Karpas-422 (cell line): ENCODE measurements around the gene MEAF6. TPM values are rescaled to one million over a fixed set of nuclear protein-coding genes. Genes with fewer than 3 reads are reported as not detected.

Experiments used
- DNase-seq: peaks from one replicate; pipeline ENCODE4 v3.0.0-alpha.2; 2015
- H2AFZ ChIP-seq: fragments of 200-600 bp; sonication (generic); 2 replicates; pipeline ENCODE4 v1.6.1; 2014; ENCODE audit warnings: antibody characterized with exemption, low read length, mixed read lengths
- H3K27ac ChIP-seq: fragments of 200-600 bp; sonication (generic); 2 replicates; pipeline ENCODE4 v1.5.1; 2014; ENCODE audit warnings: mild to moderate bottlenecking, low read length, moderate library complexity
- H3K27me3 ChIP-seq: fragments of 200-600 bp; sonication (generic); 2 replicates; pipeline ENCODE4 v1.6.1; 2014; ENCODE audit warnings: low read length, mixed read lengths
- H3K36me3 ChIP-seq: fragments of 200-600 bp; sonication (generic); 2 replicates; pipeline ENCODE4 v1.6.1; 2014; ENCODE audit warnings: low read length, mixed read lengths; ENCODE audit not compliant: insufficient read depth
- H3K4me1 ChIP-seq: fragments of 200-600 bp; sonication (generic); 2 replicates; pipeline ENCODE4 v1.6.1; 2014; ENCODE audit warnings: mild to moderate bottlenecking, low read length, mixed read lengths
- H3K4me2 ChIP-seq: fragments of 200-600 bp; sonication (generic); 2 replicates; pipeline ENCODE4 v1.6.1; 2014; ENCODE audit warnings: low read length, low read depth, mild to moderate bottlenecking; ENCODE audit not compliant: poor library complexity, severe bottlenecking
- H3K4me3 ChIP-seq: fragments of 200-600 bp; sonication (generic); 2 replicates; pipeline ENCODE4 v1.5.1; 2014; ENCODE audit warnings: mild to moderate bottlenecking, antibody characterized with exemption, low read length, mixed read lengths
- H3K79me2 ChIP-seq: fragments of 200-600 bp; sonication (generic); 2 replicates; pipeline ENCODE4 v1.6.1; 2014; ENCODE audit warnings: mild to moderate bottlenecking, low read length, mixed read lengths
- H3K9ac ChIP-seq: fragments of 200-600 bp; sonication (generic); 2 replicates; pipeline ENCODE4 v1.6.0; 2014; ENCODE audit warnings: low read length
- H3K9me2 ChIP-seq: fragments of 200-600 bp; sonication (generic), shearing (Covaris generic); replicated peaks from 2 replicates; pipeline ENCODE4 v1.6.0; 2014; ENCODE audit warnings: mild to moderate bottlenecking, low read length, moderate library complexity; ENCODE audit not compliant: insufficient read depth
- H3K9me3 ChIP-seq: fragments of 300-700, 200-600 bp; sonication (generic); 2 replicates; pipeline ENCODE4 v1.6.1; 2014; ENCODE audit warnings: low read length, mixed read lengths
- H4K20me1 ChIP-seq: fragments of 200-600 bp; sonication (generic); 2 replicates; pipeline ENCODE4 v1.6.1; 2014; ENCODE audit warnings: mild to moderate bottlenecking, antibody characterized with exemption, low read length, low read depth; ENCODE audit not compliant: insufficient read depth
- total RNA-seq: library from RNA; depleted of rRNA; stranded (reverse); fragments of >200 nt; shearing (Covaris generic); gene quantifications from 2 replicates; pipeline ENCODE4 v1.2.3, GENCODE V29; 2014; ENCODE audit warnings: low replicate concordance

MEAF6 gene
- total RNA-seq, 1 experiment from 2014 or later: 105 TPM

DNA sequence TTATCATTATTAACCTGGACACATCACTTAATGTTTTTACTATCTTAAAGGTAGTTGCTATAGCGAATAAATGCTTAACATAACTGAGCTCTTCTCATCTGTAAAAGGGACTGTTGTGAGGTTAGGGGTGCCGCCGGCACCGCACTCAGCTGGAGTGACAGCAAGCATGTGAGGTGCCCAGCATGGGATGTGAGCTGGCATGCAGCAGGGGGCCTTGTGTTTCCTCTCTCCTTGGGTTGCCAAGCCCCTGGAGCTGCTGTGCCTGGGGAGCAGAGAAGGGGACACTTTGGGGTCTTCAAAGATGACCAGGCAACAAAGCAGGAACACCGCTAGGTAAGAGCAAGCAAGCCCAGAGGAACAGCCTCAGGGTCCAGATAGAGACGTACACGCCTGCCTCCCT, 42.3 kb downstream of the MEAF6 start:
- peaks cover 33% of the 10 kb centered on the region for H3K4me1 ChIP-seq
- no peak for DNase-seq
- no peaks in the 10 kb centered on the region for H3K9me2 ChIP-seq
- H2AFZ ChIP-seq: no peak overlapping the region
- H3K79me2 ChIP-seq: peaks cover 9% of the 10 kb centered on the region; the same call in 1 of the 2 replicates
- H3K36me3 ChIP-seq: 0 out of 2 replicates have a peak, but pooled peaks cover 2% of the 10 kb centered on the region
- no peak overlapping the region for H3K4me2 ChIP-seq
- H3K9me3 ChIP-seq: no peaks in the 10 kb centered on the region
- no peak overlapping the region for H3K27ac ChIP-seq
- H3K27me3 ChIP-seq: no peaks in the 10 kb centered on the region
- peaks cover 5% of the 10 kb centered on the region; the same call in 1 of the 2 replicates for H4K20me1 ChIP-seq
- H3K4me3 ChIP-seq: no peak overlapping the region
- no peak overlapping the region for H3K9ac ChIP-seq

DNA sequence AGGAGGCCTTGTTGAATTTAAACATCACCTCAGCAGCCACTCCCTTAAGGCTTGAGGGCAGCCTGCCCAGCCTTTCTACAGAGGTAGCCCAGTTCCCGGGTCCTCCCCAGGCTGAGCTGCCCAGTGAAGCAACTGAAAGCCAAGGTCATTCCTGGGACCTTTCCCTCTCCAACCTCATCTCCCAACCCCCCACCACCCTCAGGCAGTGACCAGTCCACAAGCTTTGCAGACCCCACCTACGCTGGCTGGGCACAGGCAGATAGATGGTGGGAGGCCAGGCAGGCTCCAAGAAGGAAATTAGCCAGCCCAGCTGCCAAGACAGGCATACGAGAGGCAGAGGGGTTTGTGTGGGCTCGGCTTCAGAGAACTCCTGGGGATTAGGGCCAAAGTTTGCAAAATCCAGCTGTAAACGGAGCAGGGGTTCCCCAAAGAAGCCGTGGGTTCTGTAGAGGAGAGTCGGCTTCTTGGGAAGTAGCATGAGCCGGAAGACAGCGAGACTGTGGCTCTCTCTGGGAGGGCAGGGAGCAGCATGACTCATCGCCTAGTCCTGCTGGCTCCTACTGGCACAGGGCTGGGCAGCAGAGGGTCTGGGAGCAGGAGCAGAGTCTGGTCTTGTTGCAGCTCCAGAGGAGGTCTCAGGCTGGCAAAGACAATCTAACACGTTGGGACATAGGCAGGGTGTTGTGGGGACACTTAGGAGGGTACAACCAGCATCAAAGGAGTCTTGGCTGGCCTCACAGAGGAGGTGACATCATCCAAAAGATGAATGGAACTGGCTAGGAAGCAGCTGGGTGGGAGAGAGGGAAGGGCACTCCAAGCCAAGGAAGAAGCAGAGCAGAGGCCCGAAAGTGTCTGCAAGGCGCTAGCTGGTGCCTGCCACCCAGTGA, 43.0 kb downstream of the MEAF6 start:
- no peaks in the 10 kb centered on the region for H3K27me3 ChIP-seq
- H4K20me1 ChIP-seq: peaks cover 2% of the 10 kb centered on the region; the same call in 1 of the 2 replicates
- H3K4me1 ChIP-seq: peaks cover 26% of the 10 kb centered on the region
- H3K4me3 ChIP-seq: no peak overlapping the region
- no peak overlapping the region for H3K27ac ChIP-seq
- no peak overlapping the region for H2AFZ ChIP-seq
- no peaks in the 10 kb centered on the region for H3K9me3 ChIP-seq
- peaks cover 4% of the 10 kb centered on the region; the same call in 1 of the 2 replicates for H3K79me2 ChIP-seq
- H3K36me3 ChIP-seq: 0 out of 2 replicates have a peak, but pooled peaks cover 2% of the 10 kb centered on the region
- no peak overlapping the region for H3K4me2 ChIP-seq
- DNase-seq: no peak
- H3K9ac ChIP-seq: no peak overlapping the region
- no peaks in the 10 kb centered on the region for H3K9me2 ChIP-seq

DNA sequence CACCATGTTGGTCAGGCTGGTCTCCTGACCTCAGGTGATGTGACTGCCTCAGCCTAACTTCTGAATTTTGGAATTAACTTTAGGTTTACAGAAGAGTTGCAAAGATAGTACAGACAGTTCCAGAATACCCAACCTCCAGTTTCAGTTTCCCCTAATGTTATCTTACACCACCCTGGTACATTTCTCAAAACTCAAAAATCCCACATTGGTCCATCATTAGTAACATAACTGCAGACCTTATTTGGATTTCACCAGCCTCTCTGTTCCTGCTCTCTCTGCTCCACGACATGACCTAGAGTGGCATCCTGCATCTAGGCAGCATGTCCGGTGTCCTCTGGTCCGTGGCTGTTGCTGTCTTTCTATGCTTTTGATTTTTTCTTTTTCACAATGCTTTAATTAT, 45.2 kb downstream of the MEAF6 start:
- H4K20me1 ChIP-seq: no peaks in the 10 kb centered on the region
- H3K4me3 ChIP-seq: no peak overlapping the region
- no peaks in the 10 kb centered on the region for H3K79me2 ChIP-seq
- no peak overlapping the region for H2AFZ ChIP-seq
- no peaks in the 10 kb centered on the region for H3K36me3 ChIP-seq
- H3K4me1 ChIP-seq: peaks cover 9% of the 10 kb centered on the region
- H3K27me3 ChIP-seq: no peaks in the 10 kb centered on the region
- no peak overlapping the region for H3K9ac ChIP-seq
- DNase-seq: no peak
- H3K4me2 ChIP-seq: no peak overlapping the region
- no peaks in the 10 kb centered on the region for H3K9me3 ChIP-seq
- no peak overlapping the region for H3K27ac ChIP-seq
- H3K9me2 ChIP-seq: no peaks in the 10 kb centered on the region

DNA sequence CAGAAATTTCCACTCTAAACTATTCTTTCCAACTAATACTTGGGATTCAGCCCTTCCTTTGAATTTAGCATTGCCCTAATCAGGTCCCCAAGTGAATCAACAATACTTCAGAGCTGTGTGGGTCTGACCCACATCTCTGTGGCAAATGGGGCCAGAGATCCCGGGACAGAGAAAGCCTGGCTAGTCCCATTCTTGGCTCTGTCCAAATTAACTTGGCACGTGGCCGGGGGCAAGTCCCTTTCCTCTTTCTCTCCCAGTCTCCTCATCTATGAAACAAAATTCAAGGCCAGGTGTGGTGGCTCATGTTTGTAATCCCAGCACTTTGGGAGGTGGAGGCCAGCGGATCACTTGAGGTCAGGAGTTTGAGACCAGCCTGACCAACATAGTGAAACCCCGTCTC, 46.5 kb downstream of the MEAF6 start:
- Histone ChIP-seq H3K4me1 (no peaks in the 10 kb centered on the region), H3K36me3 (no peaks in the 10 kb centered on the region), H3K9me2 (no peaks in the 10 kb centered on the region), H3K4me3 (no peak overlapping the region), H3K79me2 (no peaks in the 10 kb centered on the region), H3K27me3 (no peaks in the 10 kb centered on the region), H3K9ac (no peak overlapping the region), H3K4me2 (no peak overlapping the region), H2AFZ (no peak overlapping the region), H4K20me1 (no peaks in the 10 kb centered on the region), H3K27ac (no peak overlapping the region), H3K9me3 (no peaks in the 10 kb centered on the region)
- no peak for DNase-seq

DNA sequence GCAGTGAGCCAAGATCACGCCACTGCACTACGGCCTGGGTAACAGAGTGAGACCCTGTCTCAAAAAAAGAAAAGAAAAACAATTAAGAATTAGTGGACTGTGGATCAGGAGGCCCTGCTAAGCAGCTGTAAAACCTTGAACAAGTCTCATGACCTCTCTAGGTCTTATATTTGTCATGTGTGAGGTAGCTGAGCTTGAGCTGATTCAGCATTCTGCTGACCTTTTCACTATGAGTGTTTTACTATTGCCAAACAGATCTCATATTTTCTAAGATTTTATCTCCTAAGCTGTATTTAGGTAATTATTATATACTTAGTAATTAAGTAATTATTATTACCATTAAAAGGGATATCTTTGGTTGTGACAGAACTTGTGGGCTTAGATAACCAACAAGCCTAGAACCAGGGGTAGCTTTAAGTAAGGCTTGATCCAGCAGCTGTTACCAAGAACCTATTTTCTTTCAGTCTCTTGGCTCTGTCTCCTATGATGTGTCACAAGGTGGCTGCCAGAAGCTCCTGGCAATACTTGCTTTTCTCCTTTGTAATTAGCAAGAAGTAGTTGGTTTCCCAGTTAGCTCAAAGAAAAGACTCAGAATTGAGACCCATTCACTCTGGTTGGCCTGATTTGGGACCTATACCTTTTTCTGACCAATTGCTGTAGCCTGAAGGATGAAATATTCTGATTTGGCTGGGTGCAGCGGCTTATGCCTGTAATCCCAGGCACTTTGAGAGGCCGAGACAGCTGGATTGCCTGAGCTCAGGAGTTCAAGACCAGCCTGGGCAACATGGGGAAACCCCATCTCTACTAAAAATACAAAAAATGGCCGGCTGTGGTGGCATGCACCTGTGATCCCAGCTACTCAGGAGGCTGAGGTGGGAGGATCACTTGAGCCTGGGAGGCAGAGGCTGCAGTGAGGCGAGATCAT, 48.7 kb downstream of the MEAF6 start:
- no peak overlapping the region for H2AFZ ChIP-seq
- no peaks in the 10 kb centered on the region for H3K27me3 ChIP-seq
- no peaks in the 10 kb centered on the region for H3K4me1 ChIP-seq

DNA sequence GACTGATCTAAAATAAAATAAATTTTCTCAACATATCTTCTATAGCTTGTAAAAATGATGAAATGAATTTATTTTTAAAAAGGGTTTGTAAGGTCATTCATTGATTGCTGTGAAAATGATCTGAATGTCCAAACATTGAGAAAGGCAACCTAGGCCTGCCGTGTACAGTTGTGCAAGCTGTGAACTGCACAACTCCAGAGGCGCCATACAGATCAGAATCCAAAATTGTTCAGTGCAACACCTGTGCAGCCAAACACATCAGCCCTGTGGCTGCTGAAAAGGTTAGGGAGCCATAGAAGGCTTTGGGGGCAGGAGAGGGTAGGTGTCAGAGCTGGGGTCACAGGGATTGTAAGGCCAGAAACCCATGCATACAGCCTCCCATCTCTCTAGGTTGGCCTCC, 50.1 kb downstream of the MEAF6 start:
- no peaks in the 10 kb centered on the region for H3K9me2 ChIP-seq
- H3K4me1 ChIP-seq: no peaks in the 10 kb centered on the region
- no peak overlapping the region for H3K4me2 ChIP-seq
- no peaks in the 10 kb centered on the region for H3K36me3 ChIP-seq
- no peak overlapping the region for H3K4me3 ChIP-seq
- H4K20me1 ChIP-seq: no peaks in the 10 kb centered on the region
- no peak for DNase-seq
- no peak overlapping the region for H2AFZ ChIP-seq
- no peaks in the 10 kb centered on the region for H3K27me3 ChIP-seq
- no peaks in the 10 kb centered on the region for H3K79me2 ChIP-seq
- no peaks in the 10 kb centered on the region for H3K9me3 ChIP-seq
- H3K27ac ChIP-seq: no peak overlapping the region
- no peak overlapping the region for H3K9ac ChIP-seq

More for the DNA sequence above, 48.7 kb downstream of the MEAF6 start:
- Histone ChIP-seq H3K9ac (no peak overlapping the region), H3K27ac (no peak overlapping the region), H3K9me2 (no peaks in the 10 kb centered on the region), H3K4me3 (no peak overlapping the region), H4K20me1 (no peaks in the 10 kb centered on the region), H3K79me2 (no peaks in the 10 kb centered on the region), H3K4me2 (no peak overlapping the region), H3K36me3 (no peaks in the 10 kb centered on the region), H3K9me3 (no peaks in the 10 kb centered on the region)
- no peak for DNase-seq

DNA sequence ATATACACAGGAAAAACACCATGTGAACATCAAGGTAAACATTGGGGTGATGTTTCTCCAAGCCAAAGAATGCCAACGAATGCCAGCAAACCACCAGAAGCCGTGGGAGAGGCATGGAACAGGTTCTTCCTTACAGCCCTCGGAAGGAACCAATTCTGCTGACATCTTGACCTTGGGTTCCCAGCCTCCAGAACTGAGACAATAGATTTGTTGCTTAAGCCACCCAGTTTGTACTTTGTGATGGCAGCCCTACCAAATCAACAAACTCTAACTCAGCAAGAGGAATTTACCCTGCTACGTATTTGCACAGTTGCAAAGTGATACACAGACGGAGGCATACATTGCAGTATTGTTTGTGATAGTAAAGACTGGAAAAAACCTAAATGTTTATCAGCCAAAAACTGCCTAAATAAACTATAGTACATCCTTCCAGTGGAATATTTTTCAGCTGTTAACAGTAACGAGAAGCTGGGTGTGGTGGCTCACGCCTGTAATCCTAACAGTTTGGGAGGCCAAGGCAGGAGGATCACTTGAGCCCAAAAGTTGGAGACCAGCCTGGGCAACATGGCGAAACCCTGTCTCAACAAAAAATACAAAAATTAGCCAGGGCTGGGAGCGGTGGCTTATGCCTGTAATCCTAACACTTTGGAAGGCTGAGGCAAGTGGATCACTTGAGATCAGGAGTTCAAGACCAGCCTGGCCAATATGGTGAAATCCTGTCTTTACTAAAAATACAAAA, 52.7 kb downstream of the MEAF6 start:
- Histone ChIP-seq H3K4me3 (no peak overlapping the region), H3K9me2 (no peaks in the 10 kb centered on the region), H3K79me2 (no peaks in the 10 kb centered on the region), H3K9me3 (no peaks in the 10 kb centered on the region), H3K27me3 (no peaks in the 10 kb centered on the region), H3K9ac (no peak overlapping the region), H3K27ac (no peak overlapping the region), H3K36me3 (no peaks in the 10 kb centered on the region), H2AFZ (no peak overlapping the region), H3K4me1 (no peaks in the 10 kb centered on the region), H4K20me1 (no peaks in the 10 kb centered on the region), H3K4me2 (no peak overlapping the region)
- DNase-seq: no peak
